Osteocyte (in vitro differentiated cells): ENCODE results near the gene OXGR1. TPM values are rescaled to one million over a fixed set of nuclear protein-coding genes. Genes with fewer than 3 reads are reported as not detected.
"Not testable (repeated sequence)": the region's sequence is repeated elsewhere in the genome, so short reads cannot be mapped to it uniquely, and the experiment has no call there.

Experiments used
- DNase-seq: peaks from one replicate; pipeline ENCODE4 v3.0.0; 2021; ENCODE audit warnings: mixed read lengths; ENCODE audit not compliant: unreplicated experiment; ENCODE audit errors: extremely low spot score
- H3K27ac Mint-ChIP-seq: one replicate; pipeline ENCODE4 v1.8.0; 2021; ENCODE audit warnings: mild to moderate bottlenecking, mixed read lengths; ENCODE audit not compliant: unreplicated experiment
- H3K27me3 Mint-ChIP-seq: one replicate; pipeline ENCODE4 v1.8.0; 2021; ENCODE audit warnings: mixed read lengths; ENCODE audit not compliant: unreplicated experiment
- H3K36me3 Mint-ChIP-seq: one replicate; pipeline ENCODE4 v1.8.0; 2021; ENCODE audit warnings: mixed read lengths; ENCODE audit not compliant: unreplicated experiment
- H3K4me1 Mint-ChIP-seq: one replicate; pipeline ENCODE4 v1.8.0; 2021; ENCODE audit warnings: mixed read lengths; ENCODE audit not compliant: unreplicated experiment
- H3K4me3 Mint-ChIP-seq: one replicate; pipeline ENCODE4 v1.8.0; 2021; ENCODE audit warnings: mild to moderate bottlenecking, moderate library complexity, mixed read lengths; ENCODE audit not compliant: unreplicated experiment
- H3K9me3 Mint-ChIP-seq: one replicate; pipeline ENCODE4 v1.8.0; 2021; ENCODE audit warnings: mixed read lengths; ENCODE audit not compliant: unreplicated experiment
- total RNA-seq: library from RNA; stranded (reverse); gene quantifications from 2 replicates; pipeline ENCODE4 v1.2.1, GENCODE V29; 2021
- TF ChIP-seq, protein P1 (sequence below): fragments of 200-600 bp; sonication (generic); IDR thresholded peaks from 2 replicates; pipeline ENCODE4 v1.5.0; 2021; ENCODE audit warnings: antibody characterized with exemption, mild to moderate bottlenecking, moderate library complexity

OXGR1 gene
- total RNA-seq, 1 donor from 2014 or later = not detected

- Mint-ChIP-seq H3K4me1 (peaks cover 15% of the 10 kb centered on the region), H3K27me3 (peaks cover 4% of the 10 kb centered on the region), H3K36me3 (no peaks in the 10 kb centered on the region), H3K4me3 (no peak overlapping the region), H3K27ac (no peak overlapping the region), H3K9me3 (peaks cover 3% of the 10 kb centered on the region)
- DNase-seq = no peak
- TF ChIP-seq, protein P1, sequence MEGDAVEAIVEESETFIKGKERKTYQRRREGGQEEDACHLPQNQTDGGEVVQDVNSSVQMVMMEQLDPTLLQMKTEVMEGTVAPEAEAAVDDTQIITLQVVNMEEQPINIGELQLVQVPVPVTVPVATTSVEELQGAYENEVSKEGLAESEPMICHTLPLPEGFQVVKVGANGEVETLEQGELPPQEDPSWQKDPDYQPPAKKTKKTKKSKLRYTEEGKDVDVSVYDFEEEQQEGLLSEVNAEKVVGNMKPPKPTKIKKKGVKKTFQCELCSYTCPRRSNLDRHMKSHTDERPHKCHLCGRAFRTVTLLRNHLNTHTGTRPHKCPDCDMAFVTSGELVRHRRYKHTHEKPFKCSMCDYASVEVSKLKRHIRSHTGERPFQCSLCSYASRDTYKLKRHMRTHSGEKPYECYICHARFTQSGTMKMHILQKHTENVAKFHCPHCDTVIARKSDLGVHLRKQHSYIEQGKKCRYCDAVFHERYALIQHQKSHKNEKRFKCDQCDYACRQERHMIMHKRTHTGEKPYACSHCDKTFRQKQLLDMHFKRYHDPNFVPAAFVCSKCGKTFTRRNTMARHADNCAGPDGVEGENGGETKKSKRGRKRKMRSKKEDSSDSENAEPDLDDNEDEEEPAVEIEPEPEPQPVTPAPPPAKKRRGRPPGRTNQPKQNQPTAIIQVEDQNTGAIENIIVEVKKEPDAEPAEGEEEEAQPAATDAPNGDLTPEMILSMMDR = no peak
These were observed 32.9 kb upstream of the OXGR1 start for GRCh38 chr13:97027162-97027554.

DNA sequence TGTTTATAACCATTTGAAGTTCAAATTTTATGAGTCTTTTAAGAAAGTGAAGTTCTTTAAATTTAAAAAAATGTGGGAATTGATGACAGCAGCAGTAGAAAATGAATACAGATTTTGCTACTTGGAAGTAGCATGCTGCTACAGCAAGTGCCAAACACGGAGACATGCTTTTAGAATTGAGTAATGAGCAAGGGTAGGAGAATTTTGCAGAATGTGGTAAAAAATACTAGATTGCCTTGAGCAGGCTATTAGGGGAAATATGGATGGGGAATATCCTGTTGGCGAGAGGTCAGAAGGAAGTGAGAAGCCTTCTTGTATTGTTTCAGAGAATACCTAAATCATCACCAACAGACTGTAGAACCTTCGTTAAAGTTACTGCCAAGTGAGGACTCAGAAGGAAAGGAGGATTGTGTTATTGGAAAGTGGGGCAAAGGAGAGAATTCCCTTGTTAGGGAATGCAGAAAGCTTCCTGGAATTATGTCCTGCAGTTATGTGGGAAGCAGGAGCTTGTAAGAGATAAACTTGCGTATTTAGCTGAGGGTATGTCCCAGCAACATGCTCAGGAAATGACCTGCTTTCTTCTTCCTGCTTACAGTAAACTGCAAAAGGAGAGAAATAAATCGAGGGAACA, 32.4 kb upstream of the OXGR1 start:
- H3K4me1 Mint-ChIP-seq = peaks cover 11% of the 10 kb centered on the region
- peaks cover 3% of the 10 kb centered on the region for H3K9me3 Mint-ChIP-seq
- no peak overlapping the region for H3K4me3 Mint-ChIP-seq
- peaks cover 4% of the 10 kb centered on the region for H3K27me3 Mint-ChIP-seq
- H3K27ac Mint-ChIP-seq = no peak overlapping the region
- no peak for DNase-seq
- TF ChIP-seq, protein P1 = no peak
- H3K36me3 Mint-ChIP-seq = no peaks in the 10 kb centered on the region

DNA sequence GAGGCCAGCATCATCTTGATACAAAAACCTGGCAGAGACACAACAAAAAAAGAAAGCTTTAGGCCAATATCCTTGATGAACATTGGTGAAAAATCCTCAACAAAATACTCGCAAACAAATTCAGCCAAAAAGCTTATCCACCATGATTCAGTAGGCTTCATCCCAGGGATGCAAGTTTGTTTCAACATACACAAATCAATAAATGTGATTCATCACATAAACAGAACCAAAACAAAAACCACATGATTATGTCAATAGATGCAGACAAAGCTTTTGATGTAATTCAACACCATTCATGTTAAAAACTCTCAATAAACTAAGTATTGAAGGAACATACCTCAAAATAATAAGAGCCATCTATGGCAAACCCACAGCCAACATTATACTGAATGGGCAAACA, 29.5 kb upstream of the OXGR1 start:
- H3K4me1 Mint-ChIP-seq, H3K27me3 Mint-ChIP-seq, H3K4me3 Mint-ChIP-seq, H3K9me3 Mint-ChIP-seq, H3K36me3 Mint-ChIP-seq, DNase-seq, H3K27ac Mint-ChIP-seq: not testable (repeated sequence)

- Mint-ChIP-seq H3K9me3 (peaks cover 3% of the 10 kb centered on the region), H3K27ac (no peak overlapping the region), H3K4me1 (peaks cover 8% of the 10 kb centered on the region), H3K4me3 (no peak overlapping the region), H3K36me3 (no peaks in the 10 kb centered on the region), H3K27me3 (peaks cover 8% of the 10 kb centered on the region)
- DNase-seq = no peak
- TF ChIP-seq, protein P1 = no peak
These were observed 28.8 kb upstream of the OXGR1 start for GRCh38 chr13:97023117-97023516.

- DNase-seq = no peak
- Mint-ChIP-seq H3K27ac (no peak overlapping the region), H3K27me3 (peaks cover 8% of the 10 kb centered on the region), H3K9me3 (peaks cover 3% of the 10 kb centered on the region), H3K4me1 (peaks cover 9% of the 10 kb centered on the region), H3K36me3 (no peaks in the 10 kb centered on the region), H3K4me3 (no peak overlapping the region)
- TF ChIP-seq, protein P1 = no peak
These were observed 27.0 kb upstream of the OXGR1 start for GRCh38 chr13:97021241-97021640.
